ACC112 (cell line): ENCODE measurements around the gene NEUROD2.

ENCODE experiments used
- H2AFZ ChIP-seq: fragments of 200-600 bp; sonication (generic); one replicate; pipeline ENCODE4 v1.6.0; 2017; ENCODE audit warnings: antibody characterized with exemption, low read length; ENCODE audit not compliant: unreplicated experiment
- H3K27ac ChIP-seq: fragments of 200-600 bp; sonication (generic); 2 replicates; pipeline ENCODE4 v1.5.1; 2014; ENCODE audit warnings: low read depth, mild to moderate bottlenecking, antibody characterized with exemption, low read length, moderate library complexity
- H3K27me3 ChIP-seq: fragments of 200-600 bp; sonication (generic); 2 replicates; pipeline ENCODE4 v1.6.1; 2014; ENCODE audit warnings: mild to moderate bottlenecking, antibody characterized with exemption, low read length, moderate library complexity, mixed read lengths; ENCODE audit not compliant: insufficient read depth
- H3K36me3 ChIP-seq: fragments of 200-600 bp; sonication (generic); 2 replicates; pipeline ENCODE4 v1.6.1; 2016; ENCODE audit warnings: mild to moderate bottlenecking, antibody characterized with exemption, low read length, moderate library complexity, mixed read lengths; ENCODE audit not compliant: insufficient read depth
- H3K4me1 ChIP-seq: fragments of 200-600 bp; sonication (generic); one replicate; pipeline ENCODE4 v1.6.1; 2016; ENCODE audit warnings: low read length, mixed read lengths; ENCODE audit not compliant: insufficient read depth, unreplicated experiment, control insufficient read depth
- H3K4me3 ChIP-seq: fragments of 200-600 bp; sonication (generic); 2 replicates; pipeline ENCODE4 v1.5.1; 2014; ENCODE audit warnings: mild to moderate bottlenecking, low read depth, low read length
- H3K79me2 ChIP-seq: fragments of 200-600 bp; sonication (generic); one replicate; pipeline ENCODE4 v1.6.0; 2016; ENCODE audit warnings: low read length; ENCODE audit not compliant: control insufficient read depth, unreplicated experiment, insufficient read depth

The NEUROD2 gene

DNA sequence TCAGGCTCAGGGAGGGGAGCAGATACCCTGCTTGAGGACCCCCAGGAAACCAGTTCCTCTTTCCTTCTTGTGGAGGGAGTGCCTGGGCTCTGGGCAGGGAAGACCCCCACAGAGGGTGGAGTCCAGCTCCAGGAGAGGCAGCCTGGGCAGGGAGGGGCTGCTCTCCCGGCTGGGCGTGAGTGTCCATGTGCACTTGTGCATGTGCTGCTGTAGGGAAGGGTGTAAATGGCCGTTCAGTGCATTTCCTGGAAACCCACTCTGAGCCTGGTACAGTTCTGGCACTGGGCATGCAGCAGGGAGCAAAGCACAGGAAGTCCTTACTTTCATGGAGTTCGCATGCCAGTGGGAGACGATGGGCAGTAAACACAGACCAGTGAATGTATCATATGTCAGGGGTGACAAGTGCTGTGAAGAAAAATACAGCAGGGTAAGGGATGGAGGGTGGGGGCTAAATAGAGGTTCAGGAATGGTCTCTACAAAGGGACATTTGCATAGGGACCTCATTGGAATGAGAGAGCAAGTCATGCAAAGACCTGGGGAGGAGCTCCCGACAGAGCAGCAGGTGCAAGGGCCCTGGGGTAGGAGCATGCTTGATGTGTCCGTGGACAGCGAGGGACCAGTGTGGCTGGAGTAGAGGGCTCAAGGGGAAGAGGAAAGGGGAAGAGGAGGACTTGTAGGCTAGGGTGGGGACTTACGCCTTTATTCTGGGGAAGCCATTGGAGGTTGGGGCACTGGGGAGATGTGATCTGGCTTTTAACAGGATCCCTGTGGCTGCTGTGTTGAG is 34.8 kb upstream of the NEUROD2 start:
- Histone ChIP-seq H3K4me3 (no peak overlapping the region), H2AFZ (no peak overlapping the region), H3K4me1 (peaks cover 31% of the 10 kb centered on the region), H3K36me3 (no peaks in the 10 kb centered on the region), H3K27ac (no peak overlapping the region), H3K27me3 (no peaks in the 10 kb centered on the region), H3K79me2 (peaks cover 63% of the 10 kb centered on the region)

DNA sequence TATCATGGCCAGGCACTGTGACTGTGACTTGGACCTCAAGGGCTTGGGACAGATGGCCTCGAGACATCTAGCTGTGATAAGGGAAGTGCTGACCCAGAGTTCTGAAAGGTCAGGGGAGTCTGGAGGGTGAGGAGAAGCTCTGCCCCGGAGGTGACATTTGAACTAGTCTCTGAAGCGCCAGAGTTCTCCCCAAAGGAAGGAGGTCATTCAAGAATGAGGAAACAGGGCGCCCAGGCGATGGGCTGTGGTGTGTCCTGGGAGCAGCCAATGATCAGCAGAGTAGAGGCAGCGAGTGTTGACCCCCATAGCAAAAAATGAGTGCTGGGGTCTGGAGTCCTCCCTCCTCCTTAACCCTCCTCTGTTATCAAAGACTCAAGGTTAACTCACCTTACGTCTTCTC is 34.2 kb upstream of the NEUROD2 start:
- Histone ChIP-seq H3K4me1 (peaks cover 31% of the 10 kb centered on the region), H3K79me2 (peaks cover 59% of the 10 kb centered on the region)

GRCh38 chr17:39641097-39641496 is 33.4 kb upstream of the NEUROD2 start:
- Histone ChIP-seq H3K4me1 (peaks cover 36% of the 10 kb centered on the region), H3K4me3 (no peak overlapping the region), H3K27ac (no peak overlapping the region), H3K27me3 (no peaks in the 10 kb centered on the region), H3K79me2 (peaks cover 56% of the 10 kb centered on the region), H3K36me3 (no peaks in the 10 kb centered on the region), H2AFZ (no peak overlapping the region)

More for the DNA sequence above, 34.2 kb upstream of the NEUROD2 start:
- Histone ChIP-seq H3K4me3 (no peak overlapping the region), H3K27me3 (no peaks in the 10 kb centered on the region), H3K36me3 (no peaks in the 10 kb centered on the region), H2AFZ (no peak overlapping the region), H3K27ac (no peak overlapping the region)

DNA sequence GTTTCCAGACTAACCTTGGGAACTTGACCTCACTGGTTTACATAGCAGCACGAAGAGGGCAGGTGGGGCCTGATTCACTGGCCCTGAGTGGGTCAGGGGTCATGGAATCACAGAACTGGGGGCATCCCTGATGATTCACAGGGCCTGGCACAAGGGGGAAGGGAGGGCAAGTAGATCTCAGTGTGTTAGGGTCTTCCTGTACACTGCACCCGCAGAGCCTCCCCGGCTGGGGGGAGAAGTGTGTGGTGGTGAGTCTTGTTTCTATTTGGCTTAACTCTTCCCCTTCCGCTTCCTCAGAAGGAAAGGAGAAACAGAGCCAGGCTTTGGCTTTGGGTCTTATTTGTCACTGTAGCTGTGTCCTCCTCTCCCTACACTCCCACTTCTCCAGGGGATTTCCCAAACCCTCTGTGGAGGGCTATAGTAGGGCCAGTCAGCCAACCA is 32.9 kb upstream of the NEUROD2 start:
- Histone ChIP-seq H3K36me3 (no peaks in the 10 kb centered on the region), H3K79me2 (peaks cover 56% of the 10 kb centered on the region), H3K27ac (no peak overlapping the region), H3K4me3 (no peak overlapping the region), H3K27me3 (no peaks in the 10 kb centered on the region), H3K4me1 (peaks cover 36% of the 10 kb centered on the region), H2AFZ (no peak overlapping the region)

DNA sequence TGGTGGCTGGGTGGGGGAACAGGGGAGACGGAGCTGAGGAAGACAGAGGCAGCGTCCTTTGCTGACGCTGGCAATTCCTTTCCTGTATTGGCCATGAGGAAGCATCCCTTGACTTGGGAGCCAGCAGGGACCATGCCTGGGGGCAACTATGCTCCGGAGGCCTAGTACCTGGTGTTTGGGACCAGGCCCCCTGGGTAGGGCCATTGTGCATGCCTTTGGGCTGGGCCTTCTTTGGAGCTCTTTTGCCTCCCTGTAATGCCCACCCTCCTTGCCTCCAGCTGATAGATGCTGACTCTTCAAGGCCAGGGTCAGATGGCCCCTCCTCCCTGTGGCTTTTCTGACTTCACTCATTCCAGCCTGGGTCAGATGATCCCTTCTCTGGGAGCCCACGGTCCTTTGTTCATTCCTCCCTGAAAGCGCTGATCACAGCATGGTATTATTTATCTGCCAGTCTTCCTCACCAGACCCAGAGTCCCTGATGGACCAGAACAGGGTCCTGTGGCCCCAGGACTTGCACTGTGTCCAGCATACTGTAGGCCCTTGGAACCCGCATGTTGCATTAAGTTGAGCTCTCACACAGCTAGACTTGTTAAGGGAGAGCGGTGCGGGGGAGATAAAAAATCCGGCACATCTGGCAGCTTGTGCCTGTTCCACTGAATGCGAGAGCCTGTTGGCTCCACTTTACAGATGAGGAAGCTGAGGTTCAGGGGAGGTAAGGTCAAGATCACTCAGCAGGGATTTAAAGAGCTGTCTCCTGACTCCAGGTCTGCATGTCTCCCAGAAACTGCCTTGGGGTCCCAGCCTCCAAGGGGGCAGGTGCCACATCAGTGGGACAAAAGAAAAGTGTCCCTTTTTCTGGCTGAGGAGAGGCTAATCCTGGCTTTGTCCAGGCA is 32.1 kb upstream of the NEUROD2 start:
- H3K4me3 ChIP-seq: no peak overlapping the region
- H3K79me2 ChIP-seq: peaks cover 55% of the 10 kb centered on the region
- no peak overlapping the region for H3K27ac ChIP-seq
- H3K27me3 ChIP-seq: no peaks in the 10 kb centered on the region
- no peaks in the 10 kb centered on the region for H3K36me3 ChIP-seq
- H2AFZ ChIP-seq: no peak overlapping the region
- H3K4me1 ChIP-seq: peaks cover 36% of the 10 kb centered on the region

GRCh38 chr17:39639043-39639442 is 31.3 kb upstream of the NEUROD2 start:
- H3K4me1 ChIP-seq: peaks cover 36% of the 10 kb centered on the region
- peaks cover 51% of the 10 kb centered on the region for H3K79me2 ChIP-seq
- no peak overlapping the region; the same call in 1 of the 2 replicates for H3K4me3 ChIP-seq
- H2AFZ ChIP-seq: no peak overlapping the region
- no peaks in the 10 kb centered on the region for H3K36me3 ChIP-seq
- H3K27ac ChIP-seq: no peak overlapping the region
- no peaks in the 10 kb centered on the region for H3K27me3 ChIP-seq

DNA sequence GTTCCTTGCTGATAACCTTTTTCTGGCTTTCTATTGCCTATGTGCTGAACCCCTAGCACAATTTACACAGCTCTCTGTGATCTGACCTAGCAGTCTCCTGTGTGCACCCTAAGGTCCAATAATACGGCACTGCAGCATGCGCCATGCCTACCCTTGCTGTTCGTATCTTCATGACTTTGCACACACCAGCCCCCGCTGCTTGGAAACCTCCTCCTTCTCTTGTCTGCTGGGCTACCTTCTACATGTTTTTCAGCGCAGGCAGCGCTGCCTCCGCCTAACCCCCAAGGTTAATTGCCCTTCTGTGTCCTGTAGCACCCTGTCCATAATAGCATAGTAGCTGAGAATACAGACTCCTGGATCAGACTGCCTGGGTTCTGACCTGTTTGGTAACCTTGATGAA is 30.6 kb upstream of the NEUROD2 start:
- no peaks in the 10 kb centered on the region for H3K36me3 ChIP-seq
- H3K27ac ChIP-seq: no peak overlapping the region
- H3K27me3 ChIP-seq: no peaks in the 10 kb centered on the region
- H3K79me2 ChIP-seq: peaks cover 44% of the 10 kb centered on the region
- H3K4me3 ChIP-seq: peak overlapping the region; percentile 89
- H2AFZ ChIP-seq: no peak overlapping the region
- H3K4me1 ChIP-seq: peaks cover 32% of the 10 kb centered on the region

DNA sequence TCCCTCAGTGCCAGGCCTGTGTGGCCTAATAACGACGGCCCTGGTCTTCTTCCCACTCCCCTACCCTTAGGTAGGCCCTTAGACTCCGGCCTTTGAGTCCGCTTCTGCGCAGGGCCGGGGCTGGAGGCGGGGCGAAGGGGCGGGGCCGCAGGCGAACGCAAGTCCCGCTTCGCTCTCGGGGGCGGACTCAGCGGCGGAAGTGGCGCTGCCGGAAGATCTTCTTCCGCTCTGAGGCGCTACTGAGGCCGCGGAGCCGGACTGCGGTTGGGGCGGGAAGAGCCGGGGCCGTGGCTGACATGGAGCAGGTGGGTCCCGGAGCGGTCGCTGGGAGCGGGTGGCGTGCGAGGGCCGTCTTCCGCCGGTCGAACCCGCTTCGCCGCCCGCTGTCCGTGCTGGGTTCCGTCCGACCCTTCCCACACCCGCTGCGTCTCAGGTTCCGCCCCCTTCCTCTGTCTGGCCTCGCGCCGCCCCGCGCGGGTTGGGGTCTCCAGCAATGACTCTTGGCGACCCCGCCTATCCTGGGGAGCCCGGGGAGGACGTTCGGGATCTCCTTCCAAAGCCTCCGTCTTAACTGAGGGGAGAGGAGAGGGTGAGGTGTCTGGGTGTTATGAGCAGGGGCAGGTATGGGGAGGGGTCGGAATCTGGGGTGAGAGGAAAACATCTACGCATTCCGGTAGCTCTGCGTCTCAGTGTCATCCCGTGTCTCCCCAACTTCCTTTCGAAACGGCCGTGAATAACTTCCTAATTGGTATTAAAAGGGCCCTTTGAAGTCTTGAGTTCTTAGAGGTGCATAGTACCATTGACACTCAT is 29.4 kb upstream of the NEUROD2 start, which contains the start of gene STARD3:
Gene STARD3 (plus strand): TSS at position 218 of the 810 bp plus-strand sequence. CDS start 16,388 bp downstream, outside the sequence.
- Histone ChIP-seq H3K27ac (peak within 1 kb of the TSS; percentile 29; the same call in 1 of the 2 replicates), H3K27me3 (no peaks in the 10 kb centered on the region), H3K36me3 (no peaks in the 10 kb centered on the region), H3K79me2 (peaks cover 36% of the 10 kb centered on the region), H3K4me3 (peak within 1 kb of the TSS; percentile 89), H2AFZ (peak within 1 kb of the TSS; percentile 74), H3K4me1 (peaks cover 25% of the 10 kb centered on the region)

DNA sequence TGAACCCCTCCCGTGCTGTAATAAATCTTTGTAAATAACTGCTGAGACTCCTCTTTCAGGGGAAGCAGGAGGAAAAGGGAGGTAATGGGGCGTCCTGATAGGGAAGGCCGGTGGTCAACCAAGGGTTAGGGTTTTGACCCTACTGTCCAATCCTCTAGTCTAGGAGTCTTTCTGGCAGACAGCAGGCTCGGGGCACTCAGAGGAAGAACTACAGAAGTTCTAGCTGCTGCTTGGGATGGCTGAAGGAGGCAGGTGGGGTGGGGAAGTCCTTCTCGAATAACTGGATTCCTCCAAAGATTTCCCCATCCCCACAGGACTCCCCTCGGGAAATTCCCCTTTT is 28.8 kb upstream of the NEUROD2 start:
- peaks cover under 1% of the 10 kb centered on the region; the same call in 1 of the 2 replicates for H3K27me3 ChIP-seq
- H2AFZ ChIP-seq: no peak overlapping the region

GRCh38 chr17:39635614-39636176 is 28.0 kb upstream of the NEUROD2 start:
- Histone ChIP-seq H3K27ac (no peak overlapping the region), H3K79me2 (peaks cover 29% of the 10 kb centered on the region), H3K4me1 (peaks cover 22% of the 10 kb centered on the region), H3K4me3 (no peak overlapping the region), H2AFZ (no peak overlapping the region), H3K27me3 (peaks cover 5% of the 10 kb centered on the region), H3K36me3 (no peaks in the 10 kb centered on the region)

More for the DNA sequence above, 28.8 kb upstream of the NEUROD2 start:
- Histone ChIP-seq H3K4me1 (peaks cover 25% of the 10 kb centered on the region), H3K79me2 (peaks cover 36% of the 10 kb centered on the region), H3K4me3 (peak overlapping the region; percentile 89), H3K36me3 (no peaks in the 10 kb centered on the region), H3K27ac (no peak overlapping the region)
